CD1c-positive myeloid dendritic cell (primary cell): ENCODE data around the gene DTNB.

Experiments used
- DNase-seq: peaks from one replicate; pipeline ENCODE4 v3.0.0-alpha.2; 2016; ENCODE audit errors: extremely low spot score

DTNB gene

DNA sequence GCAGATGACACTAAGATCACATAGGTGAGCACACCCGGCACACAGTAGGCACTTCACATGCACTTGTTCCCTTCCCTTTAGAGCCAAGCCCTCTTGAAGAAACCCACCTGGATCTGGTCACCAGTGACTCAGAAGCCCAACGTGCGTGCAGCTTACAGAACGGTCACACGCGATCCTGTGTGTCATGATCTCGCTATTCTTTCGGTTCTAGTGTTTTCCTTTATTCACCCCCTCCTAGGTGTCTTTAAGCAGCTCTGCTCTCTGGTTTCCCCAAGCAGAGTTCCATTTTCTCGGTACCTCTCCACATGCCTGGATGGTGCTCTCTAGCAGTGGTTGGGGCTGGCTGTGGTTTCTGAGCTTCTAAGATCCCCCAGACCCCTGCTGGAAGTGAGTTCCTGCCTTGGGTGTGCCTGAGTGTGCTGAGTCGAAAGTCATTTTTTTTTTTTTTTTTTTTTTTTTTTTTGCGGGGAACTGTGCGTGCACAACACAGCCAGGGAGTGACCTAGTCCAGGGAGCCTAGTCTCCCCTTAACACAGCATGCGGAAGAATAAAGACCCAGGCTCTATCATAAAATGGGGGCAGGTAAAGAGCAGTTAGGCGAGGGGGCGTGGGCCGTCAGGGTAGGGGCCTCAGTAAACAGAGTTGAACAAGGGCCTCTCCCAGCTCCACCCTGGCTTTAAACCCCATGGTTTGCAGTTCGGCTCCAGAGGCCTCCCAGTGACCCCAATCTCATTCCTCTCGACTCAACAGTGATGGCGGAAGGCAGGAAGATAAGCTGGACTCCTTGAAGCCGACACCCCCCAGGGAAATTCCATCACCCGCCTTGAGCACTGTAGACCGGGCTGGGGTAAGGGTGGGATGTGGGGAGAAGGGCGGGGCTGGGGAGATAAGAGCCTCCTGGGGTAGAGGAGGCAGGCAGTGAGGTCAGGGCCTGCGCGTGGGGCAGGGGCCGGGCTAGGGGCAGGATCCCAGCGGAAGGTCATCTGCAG lies 301.8 kb downstream of the DTNB start:
- DNase-seq, result no peak

GRCh38 chr2:25369876-25370275 lies 303.5 kb downstream of the DTNB start:
- DNase-seq, result no peak

DNA sequence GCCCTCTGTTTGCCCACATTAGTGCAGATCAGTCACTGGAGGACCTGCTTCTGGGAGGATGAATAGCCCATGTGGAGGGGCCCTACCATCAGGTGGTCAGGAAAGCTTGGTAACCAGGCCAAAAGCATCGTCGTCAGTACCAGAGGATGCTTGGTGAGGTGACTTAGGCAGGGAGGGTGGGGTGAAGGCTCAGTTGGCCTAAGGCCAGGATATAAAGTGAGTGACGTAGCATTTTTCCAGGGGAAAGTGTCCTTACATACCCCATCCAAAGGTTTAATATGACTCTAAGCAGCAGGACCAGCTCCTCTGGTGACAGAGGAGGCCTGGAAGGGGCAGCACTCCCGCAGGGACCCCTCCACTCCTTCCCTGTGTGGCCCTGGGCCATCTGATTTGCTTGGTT lies 303.9 kb downstream of the DTNB start:
- DNase-seq, result no peak

DNA sequence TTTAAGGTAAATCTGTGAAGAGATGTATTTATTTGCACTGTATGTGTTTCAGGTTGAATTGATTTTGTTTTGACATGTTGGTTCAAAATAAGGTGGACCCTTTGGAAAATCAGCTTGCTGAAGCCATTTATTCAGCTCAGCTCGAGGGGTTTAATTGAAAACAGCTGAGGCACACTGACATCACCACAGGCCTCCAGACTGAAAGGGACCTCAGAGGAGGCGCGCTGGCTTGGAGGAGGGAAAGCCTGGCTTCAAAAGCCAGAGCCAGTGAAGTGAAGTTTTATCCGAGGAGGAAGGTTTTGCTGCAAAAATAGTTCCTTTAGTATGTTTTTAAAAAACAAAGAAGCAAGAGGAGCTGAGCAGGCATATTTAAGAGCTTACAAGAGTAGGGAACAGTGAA lies 304.7 kb downstream of the DTNB start:
- no peak for DNase-seq

- no peak for DNase-seq
Measured at GRCh38 chr2:25367296-25367695, 306.1 kb downstream of the DTNB start.

GRCh38 chr2:25366629-25367028 lies 306.7 kb downstream of the DTNB start:
- no peak for DNase-seq

GRCh38 chr2:25365241-25365640 lies 308.1 kb downstream of the DTNB start:
- no peak for DNase-seq

GRCh38 chr2:25363733-25364132 lies 309.6 kb downstream of the DTNB start:
- no peak for DNase-seq

DNA sequence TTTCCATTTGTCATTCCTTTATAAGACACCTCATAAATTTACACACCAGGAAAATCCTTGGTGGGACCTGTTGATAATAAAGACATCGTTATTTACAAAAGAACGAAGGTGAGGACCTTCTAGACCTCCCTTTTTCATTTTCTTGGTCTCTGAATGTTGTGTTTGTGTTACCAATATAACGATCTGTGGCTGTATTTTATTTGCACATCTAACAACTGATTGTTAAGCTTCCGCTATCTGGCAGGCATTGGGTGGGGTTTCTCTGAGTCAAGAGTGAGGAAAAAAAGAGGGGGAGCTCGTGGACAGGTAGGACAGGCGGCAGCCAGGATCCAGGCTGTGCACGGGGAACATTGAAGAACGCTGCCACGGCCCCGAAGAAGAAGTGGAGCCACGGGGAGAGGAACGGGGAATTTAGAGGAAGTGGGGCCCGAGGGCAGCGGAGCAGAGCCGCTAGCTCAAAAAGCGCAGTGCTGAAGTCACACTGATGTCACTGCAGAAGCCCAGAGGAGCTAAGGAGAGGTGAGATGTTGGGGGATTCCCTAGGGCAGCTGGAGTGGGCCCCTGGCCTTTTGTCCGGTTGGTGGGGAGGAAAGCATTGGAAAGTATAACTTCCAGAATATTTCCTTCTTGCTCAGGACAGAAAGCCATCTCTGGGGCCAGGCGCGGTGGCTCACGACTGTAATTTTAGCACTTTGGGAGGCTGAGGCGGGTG lies 310.8 kb downstream of the DTNB start:
- peak; percentile 87 for DNase-seq

DNA sequence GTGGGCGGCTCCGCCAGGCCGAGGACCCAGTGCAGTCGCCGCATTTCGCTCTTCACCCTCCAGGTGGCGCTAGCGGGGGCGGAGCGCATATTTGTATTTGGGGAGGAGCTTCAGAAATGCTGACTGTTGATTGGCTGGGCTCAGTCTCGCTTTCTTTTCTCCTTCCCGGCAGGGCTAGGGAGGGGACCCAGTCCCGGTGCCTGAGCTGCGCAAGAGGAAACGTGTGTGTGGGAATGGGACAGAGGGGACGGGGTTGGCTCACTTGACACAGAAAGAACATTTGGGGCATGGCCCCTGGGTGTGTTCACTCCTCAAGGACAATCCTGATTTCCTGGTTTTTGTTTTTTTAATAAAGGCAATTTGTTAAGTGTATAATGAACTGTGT lies 311.3 kb downstream of the DTNB start:
- peak; percentile 97 for DNase-seq

DNA sequence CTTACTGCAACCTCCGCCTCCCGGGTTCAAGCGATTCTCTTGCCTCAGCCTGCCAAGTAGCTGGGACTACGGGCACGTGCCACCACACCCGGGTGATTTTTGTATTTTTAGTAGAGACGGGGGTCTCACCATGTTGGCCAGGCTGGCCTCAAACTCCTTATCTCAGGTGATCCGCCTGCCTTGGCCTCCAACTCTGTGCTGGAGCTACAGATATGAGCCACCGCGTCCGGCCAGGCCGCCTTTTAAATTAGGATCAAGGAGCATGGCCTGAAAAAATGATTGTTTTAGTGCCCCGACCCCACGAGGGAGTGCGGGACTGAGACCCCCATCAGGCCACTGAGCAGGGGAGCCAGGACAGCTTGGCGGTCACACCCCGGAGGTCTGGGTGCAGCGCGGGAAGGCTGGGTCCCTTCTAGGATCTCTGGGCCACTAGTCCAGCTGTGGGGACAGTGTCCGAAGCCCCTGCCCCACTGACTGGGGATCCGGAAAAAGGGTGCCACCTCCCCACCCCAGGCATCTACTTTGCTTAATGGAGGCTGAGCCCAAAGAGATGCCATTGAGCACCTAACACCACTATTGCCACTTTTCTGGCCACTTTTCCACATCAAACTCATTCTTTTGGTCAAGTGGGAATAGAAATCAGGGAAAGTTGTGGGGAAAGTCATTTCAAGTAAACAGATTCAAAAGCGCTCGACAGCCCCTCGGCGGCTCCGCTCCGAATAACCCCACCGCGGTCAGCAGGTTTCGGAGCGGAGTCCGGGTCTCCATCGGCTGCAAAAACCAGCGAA lies 311.9 kb downstream of the DTNB start:
- no peak for DNase-seq

- DNase-seq, result peak; percentile 25
Measured at GRCh38 chr2:25358836-25359235, 314.5 kb downstream of the DTNB start.

DNA sequence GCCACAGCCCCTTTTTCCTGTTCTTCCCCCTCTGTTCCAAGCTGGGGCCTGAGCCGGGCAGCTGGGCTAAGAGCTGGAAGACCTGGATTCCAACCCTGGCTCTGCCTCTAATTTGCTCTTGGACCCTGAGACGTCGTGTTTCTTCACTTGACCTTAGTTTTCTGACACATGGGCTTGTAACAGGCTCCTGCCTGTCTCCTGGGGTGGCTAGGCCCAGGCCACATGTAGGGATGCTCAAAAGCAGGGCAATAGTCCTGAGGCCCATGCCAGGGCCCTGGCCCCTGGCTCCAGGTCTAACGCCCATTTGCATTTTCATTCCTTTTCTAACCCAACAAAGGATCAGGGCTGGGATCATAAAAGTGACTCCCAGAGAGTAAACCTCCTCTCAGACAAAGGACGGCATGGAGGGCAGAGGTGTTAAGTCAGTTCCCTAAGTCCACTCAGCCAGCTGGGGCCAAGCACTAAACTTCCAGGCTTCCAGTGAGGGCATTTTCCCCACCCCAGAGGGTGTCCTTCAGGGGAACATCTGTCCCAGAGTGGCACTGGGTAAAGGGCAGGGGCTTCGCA lies 315.0 kb downstream of the DTNB start:
- DNase-seq, result no peak

DNA sequence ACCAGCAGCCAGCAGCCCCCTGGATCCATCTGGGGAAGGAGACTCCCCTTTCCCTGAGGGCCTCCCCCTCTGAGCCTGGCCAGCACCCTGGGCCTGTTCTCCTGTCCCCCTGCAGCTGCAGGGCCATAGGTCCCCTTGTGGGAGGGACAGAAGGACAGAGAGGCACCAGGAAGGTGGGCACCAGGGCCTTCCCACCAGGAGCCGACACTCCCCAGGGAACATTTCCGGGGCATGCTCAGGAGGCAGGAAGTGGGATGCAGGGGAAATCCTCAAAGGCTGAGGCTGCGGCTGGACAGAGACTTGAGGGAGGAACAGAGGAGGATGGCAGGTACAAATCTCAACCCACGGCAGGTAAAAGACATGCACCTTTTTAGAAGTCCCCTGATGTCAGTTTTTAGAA lies 317.3 kb downstream of the DTNB start:
- DNase-seq, result no peak

DNA sequence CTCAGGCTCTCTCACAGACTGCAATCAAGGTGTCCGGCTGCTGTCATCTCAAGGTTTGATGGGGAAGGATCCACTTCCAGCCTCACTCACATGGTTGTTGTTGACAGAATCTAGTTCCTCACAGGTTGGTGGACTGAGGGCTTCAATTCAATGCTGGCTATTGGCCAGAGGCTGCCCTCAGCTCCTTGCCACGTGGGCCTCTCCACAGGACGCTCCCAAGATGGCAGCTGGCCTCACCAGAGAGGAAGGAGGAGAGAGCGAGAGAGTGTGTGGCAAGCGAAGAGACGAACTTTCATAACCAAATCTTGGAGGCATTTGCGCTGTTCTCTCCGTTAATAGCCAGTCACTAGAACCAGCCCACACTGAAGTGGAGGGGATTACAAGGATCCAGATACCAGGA lies 318.1 kb downstream of the DTNB start:
- no peak for DNase-seq

DNA sequence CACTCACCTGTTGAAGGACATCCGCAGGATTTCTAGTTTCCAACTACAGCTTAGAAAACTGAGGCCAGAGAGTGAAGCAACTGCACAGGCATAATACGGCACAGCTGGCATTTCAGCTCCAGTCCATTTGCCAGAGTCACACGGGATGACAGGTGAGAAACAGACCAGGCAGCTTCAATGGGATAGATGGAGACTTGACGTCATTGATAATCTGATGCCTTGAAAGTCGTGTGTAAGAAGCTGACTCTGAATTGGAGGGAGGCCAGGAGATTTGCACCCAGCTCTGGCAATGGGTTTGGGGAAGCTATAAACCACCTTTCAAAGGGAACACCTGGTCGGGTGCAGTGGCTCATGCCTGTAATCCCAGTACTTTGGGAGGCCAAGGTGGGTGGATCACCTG lies 319.3 kb downstream of the DTNB start:
- no peak for DNase-seq

DNA sequence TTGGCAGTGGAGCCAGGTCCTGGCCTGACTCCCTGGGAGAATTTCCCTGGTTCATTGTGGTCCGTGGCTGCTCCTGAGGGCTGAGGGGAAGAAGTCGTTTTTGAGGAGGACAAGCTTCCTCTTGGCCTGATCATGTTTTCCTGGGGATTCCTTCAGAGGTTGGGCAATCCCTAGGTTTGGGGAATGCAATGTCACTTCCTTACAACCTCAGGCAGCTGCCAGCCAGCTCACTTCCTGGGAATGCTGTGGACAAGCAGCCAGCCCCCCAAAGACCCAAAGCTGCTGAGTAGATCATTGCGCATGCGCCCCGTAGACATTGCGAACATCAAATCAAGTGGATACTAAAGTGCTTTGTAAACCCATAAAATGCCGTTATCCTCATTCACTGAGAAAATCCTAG lies 324.0 kb downstream of the DTNB start:
- no peak for DNase-seq

GRCh38 chr2:25347846-25348245 lies 325.5 kb downstream of the DTNB start:
- DNase-seq, result no peak

GRCh38 chr2:25347205-25347815 lies 326.1 kb downstream of the DTNB start:
- DNase-seq, result no peak

- DNase-seq, result no peak
Measured at GRCh38 chr2:25343187-25343825, 330.1 kb downstream of the DTNB start.
